ENCODE data around the gene MEGF11.

Gene MEGF11

GRCh38 chr15:66105286-66106265 is 148.0 kb downstream of the MEGF11 start:
- no peak for DNase-seq (ENCODE audit: low spot score)
- TF ChIP-seq CTCF (IDR thresholded peaks at IDR 0.05; ENCODE audit: extremely low read depth, missing control alignments) = no peak

GRCh38 chr15:66103293-66103590 is 150.3 kb downstream of the MEGF11 start:
- no peak for TF ChIP-seq CTCF (IDR thresholded peaks at IDR 0.05; ENCODE audit: extremely low read depth, missing control alignments)
- no peak for DNase-seq (ENCODE audit: low spot score)

GRCh38 chr15:66102563-66103292 is 150.8 kb downstream of the MEGF11 start:
- DNase-seq (ENCODE audit: low spot score) = no peak
- no peak for TF ChIP-seq CTCF (IDR thresholded peaks at IDR 0.05; ENCODE audit: extremely low read depth, missing control alignments)

GRCh38 chr15:66101715-66102395 is 151.7 kb downstream of the MEGF11 start:
- TF ChIP-seq CTCF (IDR thresholded peaks at IDR 0.05; ENCODE audit: extremely low read depth, missing control alignments) = no peak
- no peak for DNase-seq (ENCODE audit: low spot score)

GRCh38 chr15:66100761-66101160 is 152.8 kb downstream of the MEGF11 start:
- no peak for DNase-seq (ENCODE audit: low spot score)
- no peak for TF ChIP-seq CTCF (IDR thresholded peaks at IDR 0.05; ENCODE audit: extremely low read depth, missing control alignments)

- TF ChIP-seq CTCF (IDR thresholded peaks at IDR 0.05; ENCODE audit: extremely low read depth, missing control alignments) = no peak
- no peak for DNase-seq (ENCODE audit: low spot score)
Measured at GRCh38 chr15:66099950-66100671, 153.4 kb downstream of the MEGF11 start.

All from GM20000 (cell line).